Measurements from ENCODE around the gene ARHGEF37. TPM values are rescaled to one million over a fixed set of nuclear protein-coding genes. Genes with fewer than 3 reads are reported as not detected.

Gene ARHGEF37
- total and polyA plus RNA-seq, 4 donors = 0.71 to 6.1 (median 2.7) TPM

GRCh38 chr5:149622466-149622865 is 41.2 kb downstream of the ARHGEF37 start:
- Histone ChIP-seq H3K4me3 (ENCODE audit: low read depth in 1 of 3, low read length in 3 of 3) (no peak overlapping the region), H3K27ac (ENCODE audit: low read depth in 1 of 2, low read length in 2 of 2) (no peak overlapping the region), H3K36me3 (ENCODE audit: control insufficient read depth in 4 of 4, insufficient read depth in 3 of 4, low read depth in 1 of 4, low read length in 3 of 4) (peaks cover 0 to 19% (median 4%) of the 10 kb centered on the region in 4 donors), H3K27me3 (ENCODE audit: control insufficient read depth in 4 of 4, insufficient read depth in 4 of 4, low read length in 3 of 4) (no peaks in the 10 kb centered on the region), H3K9ac (ENCODE audit: low read depth in 1 of 2, low read length in 2 of 2) (no peak overlapping the region), H3K4me1 (ENCODE audit: control insufficient read depth in 4 of 4, insufficient read depth in 4 of 4, low read length in 3 of 4) (no peaks in the 10 kb centered on the region), H3K9me3 (ENCODE audit: control insufficient read depth in 4 of 4, low read length in 3 of 4) (no peaks in the 10 kb centered on the region)
- no peak for DNase-seq (ENCODE audit: low spot score)
- TF ChIP-seq SP1 (IDR thresholded peaks at IDR 0.05) (no peak), FOXA2 (IDR thresholded peaks at IDR 0.05) (no peak), JUND (IDR thresholded peaks at IDR 0.05) (no peak), YY1 (IDR thresholded peaks at IDR 0.05) (no peak), HNF4G (IDR thresholded peaks at IDR 0.05) (no peak), EGR1 (IDR thresholded peaks at IDR 0.05; ENCODE audit: low read depth in 2 of 2) (no peak), FOXA1 (IDR thresholded peaks at IDR 0.05) (no peak)
- WGBS = 92% methylated on average over 3 of the region's 3 CpGs

- no peaks in the 10 kb centered on the region for H3K4me1 ChIP-seq (ENCODE audit: control insufficient read depth in 4 of 4, insufficient read depth in 4 of 4, low read length in 3 of 4)
- no peak for TF ChIP-seq RAD21 (IDR thresholded peaks at IDR 0.05)
- no peak for TF ChIP-seq TAF1 (conservative IDR thresholded peaks at IDR 0.05)
- TF ChIP-seq ZBTB33 (IDR thresholded peaks at IDR 0.05) = no peak
- no peak for TF ChIP-seq YY1 (IDR thresholded peaks at IDR 0.05)
- no peak for TF ChIP-seq REST (IDR thresholded peaks at IDR 0.05)
- no peak for TF ChIP-seq EGR1 (IDR thresholded peaks at IDR 0.05; ENCODE audit: low read depth in 2 of 2)
- TF ChIP-seq FOXA1 (IDR thresholded peaks at IDR 0.05) = no peak
- TF ChIP-seq NR2F2 (IDR thresholded peaks at IDR 0.05) = no peak
- TF ChIP-seq CTCF (IDR thresholded peaks at IDR 0.05; ENCODE audit: low read depth, low read length, missing input control) = no peak
- TF ChIP-seq GABPA (IDR thresholded peaks at IDR 0.05 in 1 of 2, conservative IDR thresholded peaks at IDR 0.05 in 1 of 2) = no peak
- no peak for TF ChIP-seq JUND (IDR thresholded peaks at IDR 0.05)
- no peak for TF ChIP-seq ATF3 (IDR thresholded peaks at IDR 0.05)
- no peak for TF ChIP-seq HNF4G (IDR thresholded peaks at IDR 0.05)
- no peak for TF ChIP-seq RXRA (IDR thresholded peaks at IDR 0.05)
- peaks cover 0 to 19% (median 4%) of the 10 kb centered on the region in 4 donors for H3K36me3 ChIP-seq (ENCODE audit: control insufficient read depth in 4 of 4, insufficient read depth in 3 of 4, low read depth in 1 of 4, low read length in 3 of 4)
- H3K9ac ChIP-seq (ENCODE audit: low read depth in 1 of 2, low read length in 2 of 2) = no peak overlapping the region
- no peaks in the 10 kb centered on the region for H3K9me3 ChIP-seq (ENCODE audit: control insufficient read depth in 4 of 4, low read length in 3 of 4)
- no peak for DNase-seq (ENCODE audit: low spot score)
- no peak overlapping the region for H3K4me3 ChIP-seq (ENCODE audit: low read depth in 1 of 3, low read length in 3 of 3)
- no peak overlapping the region for H3K27ac ChIP-seq (ENCODE audit: low read depth in 1 of 2, low read length in 2 of 2)
- 90% methylated on average over 3 of the region's 3 CpGs for WGBS
- H3K27me3 ChIP-seq (ENCODE audit: control insufficient read depth in 4 of 4, insufficient read depth in 4 of 4, low read length in 3 of 4) = no peaks in the 10 kb centered on the region
These were observed 42.2 kb downstream of the ARHGEF37 start for GRCh38 chr5:149623473-149623872.

Data from liver (tissue), 9 donors.